Right lobe of liver (tissue), 6 donors: ENCODE results near the gene RPL9. TPM values are rescaled to one million over a fixed set of nuclear protein-coding genes. Genes with fewer than 3 reads are reported as not detected.

Experiments
- ATAC-seq, 4 donors: fragments of 200-7000 bp; cut with Tn5 transposase; one replicate each; pipeline ENCODE4 v1.9.1; 2020; ENCODE audit warnings: mild to moderate bottlenecking in 4 of 4, moderate library complexity in 4 of 4
- DNase-seq, 3 donors: peaks; one replicate each; pipeline ENCODE4 v3.0.0-alpha.2; 2020
- H3K27ac ChIP-seq, 3 donors: fragments of 200-600 bp; one replicate each; pipeline ENCODE4 v1.8.0; 2022
- H3K27me3 ChIP-seq, 2 donors: fragments of 200-600 bp; one replicate each; pipeline ENCODE4 v1.8.0; 2022
- H3K36me3 ChIP-seq, 4 donors: fragments of 200-600 bp; sonication (generic) in 1 of 4; one replicate each; pipeline versions ENCODE4 v1.5.1 to v1.8.0; 2017 to 2022; ENCODE audit warnings: control low read depth in 1 of 4
- H3K4me1 ChIP-seq, 4 donors: fragments of 200-600 bp; sonication (generic) in 1 of 4; one replicate each; pipeline versions ENCODE4 v1.5.1 to v1.8.0; 2017 to 2022; ENCODE audit warnings: control low read depth in 1 of 4
- H3K4me3 ChIP-seq, 3 donors: fragments of 200-600 bp; one replicate each; pipeline ENCODE4 v1.8.0; 2022
- H3K9me3 ChIP-seq, 4 donors: fragments of 200-600 bp; sonication (generic) in 1 of 4; one replicate each; pipeline versions ENCODE4 v1.5.1 to v1.8.0; 2017 to 2022; ENCODE audit warnings: control low read depth in 1 of 4
- POLR2A ChIP-seq: fragments of 450-650 bp; IDR thresholded peaks from one replicate; pipeline ENCODE4 v1.6.1; 2017; ENCODE audit warnings: antibody characterized with exemption, mild to moderate bottlenecking
- WGBS: methylation state at CpG from one replicate; pipeline ENCODE4 v1.1.6; 2018; ENCODE audit warnings: low coverage, low lambda C conversion rate; ENCODE audit not compliant: insufficient coverage; ENCODE audit errors: missing lambda C conversion rate; 5-methylcytosine and 5-hydroxymethylcytosine counted together
- intact Hi-C, 2 donors: fragments of 100-400 bp; cut with DNase I; formaldehyde crosslinking; loops; one replicate each; pipeline versions ENCODE4 v1.11.2 to v1.14.1; 2022
- total RNA-seq, 6 experiments: library from RNA; depleted of rRNA in 2 of 6; stranded (reverse); fragments of >200 nt in 2 of 6; fragmentation: NEBNext Ultra II Directional in 3 of 6; extraction: Animal tissue kit (Norgen Biotek cat#: 25700) in 3 of 6; gene quantifications; one replicate each; pipeline versions ENCODE4 v1.1.0 to v1.2.4, GENCODE V29; 2016 to 2023
- TF ChIP-seq, protein P1 (sequence below), 4 donors: fragments of 200-600 bp in 3 of 4; fragments of 450-650 bp in 1 of 4; IDR thresholded peaks; one replicate each; pipeline versions ENCODE4 v1.5.1 to v1.8.0; 2016 to 2022; ENCODE audit warnings: antibody characterized with exemption in 4 of 4, mild to moderate bottlenecking in 2 of 4
- donor health status: DM: no; HTN: yes; CAD: no.
- donor health status: DM: no; HTN: no; CAD: no.
- donor health status: DM: no; HTN: no; CAD: no.
- donor health status: DM: no; HTN: yes; CAD: no.
- donor health status: DM: no; HTN: yes; CAD: no.

RPL9 gene
- total RNA-seq, 6 experiments from 2014 or later = 353 to 1,546 (median 454) TPM

DNA sequence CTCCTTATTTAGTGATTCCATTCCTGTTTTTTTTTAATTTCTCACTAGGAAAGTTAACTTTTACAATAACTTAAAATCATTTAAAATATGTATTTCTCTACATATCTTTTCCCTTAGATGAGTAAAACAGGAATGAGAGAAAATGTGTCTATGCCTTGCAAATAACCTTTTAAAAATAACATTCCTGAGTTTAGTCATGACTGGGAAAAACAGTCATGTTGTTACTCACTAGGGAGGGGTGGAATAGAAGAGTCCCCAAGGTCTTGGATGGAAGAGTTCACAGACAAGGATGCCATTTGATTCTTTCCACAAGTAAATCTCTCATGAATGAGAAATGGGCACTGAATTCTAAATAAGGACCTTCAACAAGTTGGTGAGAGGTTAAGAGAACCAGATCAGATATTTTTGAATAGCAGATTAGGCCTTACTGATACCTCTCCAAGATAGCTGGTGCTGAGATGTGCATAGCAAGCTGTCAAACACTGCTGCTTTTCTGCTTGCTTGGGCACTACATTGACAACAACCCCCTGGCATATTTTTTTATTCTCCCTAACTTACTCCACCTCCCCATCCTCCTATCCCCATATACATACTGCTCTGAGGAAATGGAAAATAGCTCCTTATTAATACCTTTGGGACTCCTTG is 43.4 kb upstream of the RPL9 start:
- DNase-seq = no peak
- Histone ChIP-seq H3K27ac (peak overlapping the region in 1 of 3 donors; percentile 4), H3K4me3 (no peak overlapping the region), H3K36me3 (peaks cover 11 to 88% (median 46%) of the 10 kb centered on the region in 4 donors), H3K4me1 (peaks cover 0 to 34% (median 0%) of the 10 kb centered on the region in 4 donors), H3K27me3 (no peaks in the 10 kb centered on the region), H3K9me3 (no peaks in the 10 kb centered on the region)
- intact Hi-C loops = no loop called here
- TF ChIP-seq POLR2A = no peak
- TF ChIP-seq, protein P1, sequence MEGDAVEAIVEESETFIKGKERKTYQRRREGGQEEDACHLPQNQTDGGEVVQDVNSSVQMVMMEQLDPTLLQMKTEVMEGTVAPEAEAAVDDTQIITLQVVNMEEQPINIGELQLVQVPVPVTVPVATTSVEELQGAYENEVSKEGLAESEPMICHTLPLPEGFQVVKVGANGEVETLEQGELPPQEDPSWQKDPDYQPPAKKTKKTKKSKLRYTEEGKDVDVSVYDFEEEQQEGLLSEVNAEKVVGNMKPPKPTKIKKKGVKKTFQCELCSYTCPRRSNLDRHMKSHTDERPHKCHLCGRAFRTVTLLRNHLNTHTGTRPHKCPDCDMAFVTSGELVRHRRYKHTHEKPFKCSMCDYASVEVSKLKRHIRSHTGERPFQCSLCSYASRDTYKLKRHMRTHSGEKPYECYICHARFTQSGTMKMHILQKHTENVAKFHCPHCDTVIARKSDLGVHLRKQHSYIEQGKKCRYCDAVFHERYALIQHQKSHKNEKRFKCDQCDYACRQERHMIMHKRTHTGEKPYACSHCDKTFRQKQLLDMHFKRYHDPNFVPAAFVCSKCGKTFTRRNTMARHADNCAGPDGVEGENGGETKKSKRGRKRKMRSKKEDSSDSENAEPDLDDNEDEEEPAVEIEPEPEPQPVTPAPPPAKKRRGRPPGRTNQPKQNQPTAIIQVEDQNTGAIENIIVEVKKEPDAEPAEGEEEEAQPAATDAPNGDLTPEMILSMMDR (IDR thresholded peaks at IDR 0.05) = no peak
- ATAC-seq = no peak

DNA sequence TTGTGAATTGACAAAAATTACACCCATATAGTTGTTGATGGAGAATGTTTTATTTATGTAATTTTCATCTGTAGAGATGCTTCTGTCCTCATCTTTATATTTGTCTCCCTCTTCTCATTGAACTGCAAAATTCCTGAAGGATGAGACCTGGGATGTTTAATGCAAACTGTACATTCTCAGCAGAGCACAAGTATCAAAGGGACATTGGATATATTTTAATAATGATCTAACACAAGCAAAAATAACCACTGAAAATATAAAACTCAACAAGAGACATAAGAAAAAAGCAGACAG is 40.0 kb upstream of the RPL9 start:
- TF ChIP-seq, protein P1 (IDR thresholded peaks at IDR 0.05) = no peak
- TF ChIP-seq POLR2A = no peak
- ATAC-seq = no peak
- Histone ChIP-seq H3K9me3 (no peaks in the 10 kb centered on the region), H3K27me3 (no peaks in the 10 kb centered on the region), H3K36me3 (peaks cover 0 to 53% (median 23%) of the 10 kb centered on the region in 4 donors), H3K27ac (no peak overlapping the region), H3K4me1 (peaks cover 0 to 34% (median 0%) of the 10 kb centered on the region in 4 donors), H3K4me3 (no peak overlapping the region)
- DNase-seq = no peak
- intact Hi-C loops = no loop called here

DNA sequence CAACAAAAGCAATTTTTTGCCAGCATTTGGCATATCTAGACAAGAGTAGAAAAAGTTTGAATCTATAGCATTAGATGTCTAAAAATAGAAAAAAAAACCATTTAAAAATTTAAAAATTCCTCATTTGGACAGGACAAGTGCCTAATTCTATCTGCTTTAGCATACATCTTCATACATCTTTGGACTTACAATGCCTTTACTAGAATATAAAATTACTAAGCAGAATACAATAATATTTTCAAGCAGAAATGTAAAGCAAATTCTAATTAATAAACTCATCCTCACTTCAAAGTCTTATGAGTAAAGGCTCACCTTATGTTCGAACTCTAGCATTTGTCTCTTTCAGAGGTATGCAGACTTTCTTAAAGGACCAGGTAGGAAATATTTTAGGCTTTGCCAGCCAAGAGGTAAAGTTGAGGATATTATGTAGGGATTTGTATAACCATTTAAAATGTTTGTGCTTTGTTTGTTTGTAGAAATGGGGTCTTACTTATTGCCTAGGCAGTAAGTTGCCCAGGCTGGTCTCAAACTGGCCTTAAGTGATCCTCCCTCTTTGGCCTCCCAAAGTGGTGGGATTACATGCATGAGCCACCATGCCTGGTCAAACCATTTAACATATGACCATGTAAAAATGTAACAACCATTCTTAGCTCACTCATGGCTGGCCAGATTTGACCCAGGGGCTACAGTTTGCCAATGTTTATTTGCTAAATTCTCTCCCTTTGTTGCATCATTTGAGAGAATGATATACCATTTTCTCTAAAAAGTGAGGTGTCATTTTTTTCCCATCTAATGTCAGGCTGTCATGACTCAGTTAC is 39.4 kb upstream of the RPL9 start:
- intact Hi-C loops = no loop called here
- Histone ChIP-seq H3K27me3 (no peaks in the 10 kb centered on the region), H3K27ac (peak overlapping the region in 1 of 3 donors; percentile 31), H3K4me3 (no peak overlapping the region), H3K4me1 (peaks cover 0 to 39% (median 0%) of the 10 kb centered on the region in 4 donors), H3K36me3 (peaks cover 0 to 48% (median 18%) of the 10 kb centered on the region in 4 donors), H3K9me3 (no peaks in the 10 kb centered on the region)
- peak; percentile 27 for TF ChIP-seq POLR2A
- TF ChIP-seq, protein P1 (IDR thresholded peaks at IDR 0.05) = no peak
- 93% methylated on average over 1 of the region's 1 CpG for WGBS
- DNase-seq (no peak), ATAC-seq (no peak)

DNA sequence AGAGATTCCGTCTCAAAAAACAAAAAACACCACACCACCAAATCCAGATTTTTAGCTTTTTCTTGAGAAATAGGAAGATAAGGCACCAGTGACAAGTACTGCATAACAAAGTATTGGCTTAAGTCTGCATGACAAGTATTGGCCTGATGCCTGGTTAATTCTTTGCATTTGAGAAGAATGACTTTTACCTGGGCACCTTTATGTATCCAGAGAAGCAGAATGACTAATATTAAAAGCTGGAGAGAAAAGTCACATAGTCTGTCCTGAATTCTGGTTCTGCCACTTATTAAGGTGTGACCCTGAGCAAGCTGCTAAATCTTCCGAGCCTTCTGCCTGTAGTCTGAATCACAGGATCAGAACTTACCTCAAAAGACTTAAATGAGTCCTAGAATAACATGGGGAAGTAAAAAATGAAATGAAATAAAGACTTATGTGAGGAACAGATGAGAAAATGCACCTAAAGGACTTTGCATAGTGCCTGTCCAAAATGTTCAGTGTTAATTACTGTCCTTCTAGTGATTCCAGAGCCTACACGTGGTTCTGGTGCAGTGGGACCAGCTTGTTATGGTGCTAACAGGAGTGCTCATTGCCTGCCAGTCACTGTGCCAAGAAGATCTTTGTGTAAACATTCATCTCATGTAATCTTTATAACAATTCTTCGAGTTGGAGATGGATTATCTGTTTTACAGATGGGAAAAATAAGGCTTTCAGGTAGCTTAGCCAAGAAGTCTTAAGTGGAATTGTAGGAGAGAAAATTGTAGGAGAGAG is 36.9 kb upstream of the RPL9 start:
- ATAC-seq (peak; percentile 48 to 64 (median 56)), DNase-seq (no peak)
- peak overlapping the region in 2 of 3 donors; percentile 6 to 50 for H3K27ac ChIP-seq
- intact Hi-C loops = no loop called here
- no peak for TF ChIP-seq POLR2A
- TF ChIP-seq, protein P1 (IDR thresholded peaks at IDR 0.05) = no peak
- H3K4me1 ChIP-seq = peaks cover 0 to 39% (median 0%) of the 10 kb centered on the region in 4 donors
- 46% methylated on average over 2 of the region's 4 CpGs for WGBS
- H3K9me3 ChIP-seq = no peaks in the 10 kb centered on the region
- H3K36me3 ChIP-seq = peaks cover 0 to 26% (median 7%) of the 10 kb centered on the region in 4 donors
- H3K27me3 ChIP-seq = no peaks in the 10 kb centered on the region
- H3K4me3 ChIP-seq = no peak overlapping the region
